Body of pancreas (tissue), 4 donors: Measurements from ENCODE around the gene PBRM1. TPM values are rescaled to one million over a fixed set of nuclear protein-coding genes. Genes with fewer than 3 reads are reported as not detected.

Source experiments
- ATAC-seq: fragments of 150-250 bp; one replicate; pipeline ENCODE4 v1.9.1; 2016
- DNase-seq, 4 donors: peaks; one replicate each; pipeline ENCODE4 v3.0.0-alpha.2; 2019
- H3K27ac ChIP-seq, 4 donors: fragments of 200-600 bp; sonication (generic); 1 replicate in 3 of 4; 2 replicates in 1 of 4; pipeline versions ENCODE4 v1.5.1 to v1.6.1; 2016 to 2019; ENCODE audit warnings: mild to moderate bottlenecking in 1 of 4, mixed read lengths in 1 of 4, moderate library complexity in 1 of 4
- H3K27me3 ChIP-seq, 2 donors: fragments of 200-600 bp; sonication (generic); one replicate each; pipeline ENCODE4 v1.6.0; 2016; ENCODE audit warnings: mild to moderate bottlenecking in 1 of 2
- H3K36me3 ChIP-seq, 2 donors: fragments of 200-600 bp; sonication (generic); replicated peaks in 1 of 2; 2 replicates each; pipeline ENCODE4 v1.5.1; 2016; ENCODE audit warnings: low read depth in 2 of 2; ENCODE audit not compliant: insufficient read depth in 1 of 2
- H3K4me1 ChIP-seq: fragments of 200-600 bp; sonication (generic); one replicate; pipeline ENCODE4 v1.6.0; 2016
- H3K4me3 ChIP-seq, 2 donors: fragments of 200-600 bp; sonication (generic); 1 replicate in 1 of 2; 2 replicates in 1 of 2; pipeline ENCODE4 v1.5.1; 2016 to 2019
- H3K9me3 ChIP-seq, 3 donors: fragments of 200-600 bp; sonication (generic); 1 replicate in 2 of 3; 2 replicates in 1 of 3; pipeline ENCODE4 v1.5.1; 2016
- POLR2A ChIP-seq, 3 donors: fragments of 450-650 bp; IDR thresholded peaks; one replicate each; pipeline ENCODE4 v1.6.1; 2016; ENCODE audit warnings: antibody characterized with exemption in 3 of 3, mild to moderate bottlenecking in 2 of 3
- WGBS, 2 donors: methylation state at CpG; one replicate each; pipeline ENCODE4 v1.1.5; 2017; 5-methylcytosine and 5-hydroxymethylcytosine counted together
- intact Hi-C: fragments of 100-400 bp; cut with DNase I; formaldehyde crosslinking; loops from one replicate; pipeline ENCODE4 v1.15.1; 2023
- total RNA-seq, 2 donors: library from RNA; depleted of rRNA; stranded (reverse); fragments of >200 nt; gene quantifications; one replicate each; pipeline ENCODE4 v1.1.0, GENCODE V29; 2016
- TF ChIP-seq, protein P1 (sequence below), 7 experiments: fragments of 450-650 bp in 4 of 7; fragments of 200-600 bp in 3 of 7; sonication (generic) in 3 of 7; IDR thresholded peaks; one replicate each; pipeline ENCODE4 v1.5.1; 2016 to 2019; ENCODE audit warnings: antibody characterized with exemption in 7 of 7

The PBRM1 gene
- total RNA-seq, 2 donors from 2014 or later: 62.3 to 72.8 TPM

DNA sequence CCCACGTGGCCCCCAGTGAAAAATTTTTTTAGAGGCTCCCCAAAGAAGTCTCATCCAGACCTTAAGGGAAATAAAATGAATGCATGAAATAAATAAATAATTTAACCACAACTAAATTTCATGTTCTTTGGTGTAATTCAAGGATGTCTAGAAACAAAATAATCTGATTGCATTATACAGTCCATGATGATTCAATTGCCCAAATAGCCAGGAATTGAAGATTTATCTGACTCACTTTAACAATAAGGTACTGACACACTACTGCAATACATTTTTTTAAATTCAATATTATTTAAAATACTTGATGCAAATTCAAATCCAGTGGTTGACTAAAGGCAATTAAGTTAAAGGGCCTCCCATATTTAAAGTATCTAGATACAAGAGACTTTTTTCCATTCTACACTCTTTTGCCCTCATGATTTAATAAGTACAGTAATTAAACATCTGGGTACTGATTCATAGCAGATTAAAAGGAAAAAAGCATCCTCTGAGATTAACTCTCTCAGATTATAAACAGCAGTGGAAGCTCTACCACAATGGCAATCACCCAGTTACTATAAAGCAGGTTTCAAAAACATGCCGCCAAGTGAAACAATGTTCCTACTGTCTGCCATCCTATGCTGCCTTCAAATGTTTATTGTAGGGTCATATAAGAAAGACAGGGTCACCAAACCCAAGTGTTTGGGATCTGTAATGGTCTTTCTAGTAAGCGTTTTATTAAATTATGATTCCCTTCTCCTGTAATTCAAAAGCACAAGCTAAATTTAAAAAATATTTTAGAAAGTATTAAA, 139.4 kb downstream of the PBRM1 start:
- TF ChIP-seq, protein P1, sequence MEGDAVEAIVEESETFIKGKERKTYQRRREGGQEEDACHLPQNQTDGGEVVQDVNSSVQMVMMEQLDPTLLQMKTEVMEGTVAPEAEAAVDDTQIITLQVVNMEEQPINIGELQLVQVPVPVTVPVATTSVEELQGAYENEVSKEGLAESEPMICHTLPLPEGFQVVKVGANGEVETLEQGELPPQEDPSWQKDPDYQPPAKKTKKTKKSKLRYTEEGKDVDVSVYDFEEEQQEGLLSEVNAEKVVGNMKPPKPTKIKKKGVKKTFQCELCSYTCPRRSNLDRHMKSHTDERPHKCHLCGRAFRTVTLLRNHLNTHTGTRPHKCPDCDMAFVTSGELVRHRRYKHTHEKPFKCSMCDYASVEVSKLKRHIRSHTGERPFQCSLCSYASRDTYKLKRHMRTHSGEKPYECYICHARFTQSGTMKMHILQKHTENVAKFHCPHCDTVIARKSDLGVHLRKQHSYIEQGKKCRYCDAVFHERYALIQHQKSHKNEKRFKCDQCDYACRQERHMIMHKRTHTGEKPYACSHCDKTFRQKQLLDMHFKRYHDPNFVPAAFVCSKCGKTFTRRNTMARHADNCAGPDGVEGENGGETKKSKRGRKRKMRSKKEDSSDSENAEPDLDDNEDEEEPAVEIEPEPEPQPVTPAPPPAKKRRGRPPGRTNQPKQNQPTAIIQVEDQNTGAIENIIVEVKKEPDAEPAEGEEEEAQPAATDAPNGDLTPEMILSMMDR (IDR thresholded peaks at IDR 0.05): no peak
- TF ChIP-seq POLR2A (IDR thresholded peaks at IDR 0.05): no peak
- Histone ChIP-seq H3K4me1 (no peaks in the 10 kb centered on the region), H3K27me3 (no peaks in the 10 kb centered on the region), H3K36me3 (peaks cover 0 to 6% of the 10 kb centered on the region in 2 donors), H3K27ac (no peak overlapping the region), H3K9me3 (no peaks in the 10 kb centered on the region), H3K4me3 (no peak overlapping the region)
- 83 to 88% methylated on average over 3 of the region's 3 CpGs for WGBS, 2 donors
- intact Hi-C loops: no loop called here
- no peak for ATAC-seq
- DNase-seq: no peak

DNA sequence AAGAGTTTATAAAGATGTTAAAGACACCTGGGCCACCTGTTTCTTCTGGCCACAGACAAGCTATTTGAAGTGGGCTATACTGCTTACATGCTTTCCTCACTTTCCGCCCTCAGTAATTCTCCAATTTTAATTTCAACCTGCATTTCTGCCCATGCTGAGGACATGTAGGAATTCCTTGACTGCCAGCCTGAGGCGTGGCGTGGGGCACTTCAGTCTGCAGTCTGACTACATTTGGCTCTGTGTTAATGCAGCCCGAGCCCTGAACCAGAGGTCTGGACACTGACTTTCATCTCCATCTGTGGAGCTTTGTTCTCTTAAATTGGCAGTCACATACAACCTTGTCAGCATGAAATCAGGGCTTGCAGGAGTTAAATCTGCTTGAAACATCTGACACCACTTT, 140.8 kb downstream of the PBRM1 start:
- no peak for ATAC-seq

DNA sequence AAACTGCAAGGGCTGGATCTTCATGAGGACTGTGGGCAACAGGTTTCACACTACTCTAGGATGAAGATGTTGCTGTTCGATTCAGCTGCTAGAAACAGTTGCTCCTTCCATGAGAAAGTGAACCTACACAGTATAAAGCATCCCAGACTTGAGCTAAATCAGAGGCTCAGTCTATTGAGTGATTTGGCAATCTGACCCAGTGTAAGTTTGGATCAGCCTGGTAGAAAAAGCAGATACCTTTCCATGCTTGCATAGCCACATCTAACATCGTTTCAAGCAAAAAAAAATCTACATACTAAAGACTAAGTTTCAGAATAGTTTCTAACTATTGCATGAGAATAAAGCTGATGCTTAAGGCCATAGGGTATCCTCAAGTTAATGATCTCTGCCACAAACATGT, 144.7 kb downstream of the PBRM1 start:
- 78% methylated on average over 2 of the region's 2 CpGs for WGBS, 2 donors
- no peak for TF ChIP-seq POLR2A (IDR thresholded peaks at IDR 0.05)
- TF ChIP-seq, protein P1 (IDR thresholded peaks at IDR 0.05): no peak
- H3K27me3 ChIP-seq: no peaks in the 10 kb centered on the region
- no peak for ATAC-seq
- H3K4me1 ChIP-seq: peaks cover 34% of the 10 kb centered on the region
- H3K4me3 ChIP-seq: no peak overlapping the region
- no peak for DNase-seq
- intact Hi-C loops: no loop called here
- H3K27ac ChIP-seq: no peak overlapping the region
- H3K36me3 ChIP-seq: no peaks in the 10 kb centered on the region
- H3K9me3 ChIP-seq: no peaks in the 10 kb centered on the region

More for the DNA sequence above, 140.8 kb downstream of the PBRM1 start:
- H3K9me3 ChIP-seq: no peaks in the 10 kb centered on the region
- no peaks in the 10 kb centered on the region for H3K27me3 ChIP-seq
- DNase-seq: no peak
- peaks cover 0 to 6% of the 10 kb centered on the region in 2 donors for H3K36me3 ChIP-seq
- TF ChIP-seq, protein P1 (IDR thresholded peaks at IDR 0.05): no peak
- TF ChIP-seq POLR2A (IDR thresholded peaks at IDR 0.05): no peak
- intact Hi-C loops: no loop called here
- 85 to 88% methylated on average over 4 of the region's 4 CpGs for WGBS, 2 donors
- no peak overlapping the region for H3K27ac ChIP-seq
- H3K4me3 ChIP-seq: no peak overlapping the region
- peaks cover 4% of the 10 kb centered on the region for H3K4me1 ChIP-seq

DNA sequence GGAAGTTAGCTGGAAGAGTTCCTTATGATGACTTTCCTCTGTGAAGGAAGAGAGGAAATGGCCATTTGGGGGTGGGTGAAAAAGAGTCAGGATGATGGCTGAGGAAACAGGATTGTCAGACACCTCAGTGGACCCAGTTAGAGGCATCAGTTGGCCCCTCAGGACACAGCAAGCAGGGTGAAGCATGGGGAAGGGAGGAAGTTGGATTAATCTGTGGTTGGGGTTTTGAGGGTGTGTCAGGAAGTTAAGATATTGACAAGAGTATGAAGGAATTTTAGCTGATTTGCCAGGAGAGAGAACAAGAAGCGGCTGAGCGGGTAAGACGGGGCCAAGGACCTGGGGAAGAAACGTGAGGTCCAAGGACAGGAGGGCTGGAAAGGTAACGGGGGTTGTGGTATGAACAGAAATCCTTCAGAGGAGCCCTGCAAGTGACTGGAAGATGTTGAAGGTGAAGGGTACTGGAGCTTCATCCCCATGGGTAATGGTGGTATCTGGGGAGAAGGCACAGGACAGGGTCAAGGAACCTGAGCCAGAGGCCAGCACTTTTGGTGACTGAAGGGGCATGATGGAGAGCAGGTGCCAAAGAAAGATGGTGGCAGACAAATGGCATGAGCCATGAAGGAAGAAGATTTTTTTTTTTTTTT, 146.6 kb downstream of the PBRM1 start:
- H3K4me3 ChIP-seq: no peak overlapping the region
- H3K36me3 ChIP-seq: no peaks in the 10 kb centered on the region
- H3K9me3 ChIP-seq: no peaks in the 10 kb centered on the region
- peaks cover 43% of the 10 kb centered on the region for H3K4me1 ChIP-seq
- H3K27me3 ChIP-seq: no peaks in the 10 kb centered on the region
- peak overlapping the region in 1 of 4 donors; percentile 6 for H3K27ac ChIP-seq
- 59 to 71% methylated on average over 5 of the region's 5 CpGs for WGBS, 2 donors
- DNase-seq: peak in 1 of 4 donors; percentile 7
- TF ChIP-seq, protein P1 (IDR thresholded peaks at IDR 0.05): no peak
- no peak for TF ChIP-seq POLR2A (IDR thresholded peaks at IDR 0.05)
- intact Hi-C loops: loop anchor here (10.0 kb wide), 1 partner anchor 84 kb away; the partner anchor contains the start of genes NISCH and TNNC1
- no peak for ATAC-seq
